Stimulated activated CD4-positive, alpha-beta T cell treated with anti-CD3 and anti-CD28 coated beads, Interleukin-12 subunit alpha, Interleukin-12 subunit beta, amount 100 ng/mL, for 4 hours (primary cell): ENCODE results near the gene CSNK1D.

Source experiments
- DNase-seq: peaks from one replicate; pipeline ENCODE4 v3.0.0-alpha.2; 2020

CSNK1D gene

DNA sequence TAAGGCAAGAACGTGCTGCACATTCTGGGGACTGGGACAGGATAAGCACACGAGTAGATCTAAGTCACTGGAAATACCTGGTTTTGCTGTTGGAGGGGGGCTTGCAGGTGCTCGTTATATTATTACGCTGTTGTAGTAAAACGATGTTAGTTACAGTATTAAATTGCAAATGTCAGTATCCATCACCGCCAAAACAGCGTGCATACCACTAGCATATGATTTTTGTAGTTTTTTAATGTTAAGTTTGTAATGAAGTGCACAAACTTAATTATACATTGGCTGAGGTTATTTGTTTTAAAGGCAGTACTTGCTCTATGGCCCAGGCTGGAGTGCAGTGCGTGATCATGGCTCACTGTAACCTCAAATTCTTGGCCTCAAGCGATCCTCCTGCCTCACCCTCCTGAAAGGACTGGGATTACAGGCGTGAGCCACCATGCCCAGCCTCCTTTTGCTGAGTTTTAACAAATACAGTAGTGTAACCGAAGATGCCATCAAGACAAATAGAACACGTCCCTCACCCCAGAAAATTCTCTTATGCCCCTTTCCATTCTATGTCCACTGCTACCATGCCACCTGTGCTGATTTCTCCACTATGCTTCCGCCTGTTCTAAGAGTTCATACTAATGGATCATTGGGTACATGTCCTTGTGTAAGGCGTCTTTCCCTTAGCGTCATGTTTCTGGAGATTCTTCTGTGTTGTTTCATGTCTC lies 20.7 kb upstream of the CSNK1D start:
- DNase-seq, result no peak

DNA sequence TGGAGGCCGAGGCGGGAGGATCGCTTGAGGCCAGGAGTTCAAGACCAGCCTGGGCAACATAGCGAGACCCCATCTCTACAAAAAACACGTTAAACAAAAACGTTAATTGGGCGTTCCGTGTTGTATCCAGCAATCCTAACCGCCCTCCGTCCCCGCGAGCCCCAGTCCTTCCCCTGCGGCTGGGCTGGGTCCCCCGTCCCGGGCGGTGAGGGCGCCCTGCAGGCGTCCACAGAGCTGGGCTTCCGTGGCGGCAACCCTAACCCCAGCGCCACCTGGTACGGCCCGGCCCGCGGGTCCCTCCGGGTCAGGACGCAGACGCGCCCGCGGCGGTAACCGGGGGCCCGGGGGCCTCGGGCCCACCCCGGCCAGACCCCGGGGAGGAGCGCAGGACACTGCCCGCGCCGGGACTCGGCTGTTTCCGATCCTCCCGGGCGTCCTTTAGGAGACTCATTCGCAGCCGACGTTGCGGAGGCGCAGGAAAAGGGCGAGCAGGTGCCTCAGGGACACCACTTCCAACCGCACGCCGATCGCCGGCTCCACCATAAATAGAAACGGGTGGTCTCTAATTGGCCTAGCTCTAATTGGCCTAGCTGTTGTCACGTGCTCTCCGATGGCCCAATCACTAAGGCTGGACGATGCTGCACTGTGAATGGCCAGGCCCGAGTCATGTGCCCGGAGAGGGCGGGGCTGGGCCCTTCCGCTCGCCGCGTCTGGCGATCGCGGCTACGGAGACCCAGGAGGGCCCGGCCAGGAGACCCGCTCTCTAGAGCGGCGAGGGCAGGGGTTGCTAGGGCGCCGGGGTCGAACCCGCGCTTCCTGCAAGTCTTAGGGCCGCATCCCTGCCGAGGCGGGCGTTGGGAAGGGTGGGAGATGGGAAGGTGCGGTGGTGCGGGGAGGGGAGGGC lies 19.0 kb upstream of the CSNK1D start:
- peak; percentile 86 for DNase-seq

DNA sequence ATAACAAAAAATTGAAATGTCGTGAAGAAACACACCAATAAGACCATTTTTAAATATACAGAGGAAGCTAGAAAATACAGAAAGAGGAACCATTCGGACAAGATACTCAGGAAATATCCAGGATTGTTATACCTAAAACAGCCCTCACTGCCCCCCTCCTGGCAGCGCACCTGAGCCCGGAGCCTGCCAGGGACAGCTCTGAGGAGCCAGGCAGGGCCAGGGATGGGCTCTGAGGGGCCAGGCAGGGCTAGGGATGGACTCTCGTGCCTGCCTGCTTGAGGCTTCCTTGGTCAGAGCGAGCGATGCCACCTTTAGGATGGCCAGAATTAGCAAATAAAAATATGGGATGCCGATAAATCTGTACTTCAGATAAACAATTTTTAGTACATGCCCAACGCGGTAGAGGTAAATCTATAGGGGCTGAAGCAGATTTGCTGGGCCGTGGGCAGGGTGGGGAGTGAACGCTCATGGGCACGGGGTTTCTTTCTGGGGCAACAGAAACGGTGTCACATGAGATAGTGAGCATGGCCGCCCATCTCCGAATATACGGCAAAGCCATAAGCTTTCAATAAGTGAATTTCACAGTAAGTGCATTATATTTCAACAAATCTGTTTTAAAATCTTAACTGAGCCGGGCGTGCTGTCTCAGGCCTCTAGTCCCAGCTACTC lies 18.2 kb upstream of the CSNK1D start:
- DNase-seq, result no peak

DNA sequence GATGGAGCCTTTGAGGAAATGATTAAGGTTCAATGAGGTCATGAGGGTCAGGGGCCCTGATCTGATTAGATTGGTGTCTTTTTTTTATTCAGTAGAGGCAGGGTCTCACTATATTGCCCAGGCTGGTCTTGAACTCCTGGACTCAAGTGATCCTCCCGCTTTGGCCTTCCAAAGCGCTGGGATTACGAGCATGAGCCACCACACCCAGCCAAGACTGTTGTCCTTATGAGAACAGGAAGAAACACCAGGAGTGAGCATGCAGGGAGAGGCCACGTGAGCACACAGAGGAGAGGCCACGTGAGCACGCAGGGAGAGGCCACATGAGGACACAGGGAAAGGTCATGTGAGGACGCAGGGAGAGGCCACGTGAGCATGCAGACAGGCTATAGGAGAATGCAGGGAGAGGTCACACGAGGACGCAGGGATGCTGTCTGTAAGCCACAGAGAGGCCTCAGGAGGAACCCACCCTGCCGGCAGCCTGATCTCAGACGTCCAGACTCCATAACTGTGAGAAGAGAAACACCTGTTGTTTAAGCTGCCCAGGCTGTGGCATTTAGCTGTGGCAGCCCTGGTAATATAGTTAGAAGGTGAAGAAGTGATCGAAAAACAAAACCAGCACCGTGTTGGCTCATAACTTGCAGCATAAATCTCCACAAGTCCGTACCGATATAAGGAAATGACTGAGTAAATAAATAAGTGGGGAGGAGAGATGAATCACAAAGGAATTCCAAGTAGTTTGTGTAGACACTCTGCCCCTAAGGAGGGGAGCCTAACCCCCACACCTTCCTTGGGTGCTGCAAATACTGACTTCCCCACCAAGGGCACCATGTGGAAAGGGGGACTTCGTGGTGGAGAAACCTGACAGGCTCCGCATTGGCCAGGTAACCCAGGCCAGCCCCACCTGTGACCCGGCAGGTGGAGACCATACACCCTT lies 14.6 kb upstream of the CSNK1D start:
- no peak for DNase-seq

DNA sequence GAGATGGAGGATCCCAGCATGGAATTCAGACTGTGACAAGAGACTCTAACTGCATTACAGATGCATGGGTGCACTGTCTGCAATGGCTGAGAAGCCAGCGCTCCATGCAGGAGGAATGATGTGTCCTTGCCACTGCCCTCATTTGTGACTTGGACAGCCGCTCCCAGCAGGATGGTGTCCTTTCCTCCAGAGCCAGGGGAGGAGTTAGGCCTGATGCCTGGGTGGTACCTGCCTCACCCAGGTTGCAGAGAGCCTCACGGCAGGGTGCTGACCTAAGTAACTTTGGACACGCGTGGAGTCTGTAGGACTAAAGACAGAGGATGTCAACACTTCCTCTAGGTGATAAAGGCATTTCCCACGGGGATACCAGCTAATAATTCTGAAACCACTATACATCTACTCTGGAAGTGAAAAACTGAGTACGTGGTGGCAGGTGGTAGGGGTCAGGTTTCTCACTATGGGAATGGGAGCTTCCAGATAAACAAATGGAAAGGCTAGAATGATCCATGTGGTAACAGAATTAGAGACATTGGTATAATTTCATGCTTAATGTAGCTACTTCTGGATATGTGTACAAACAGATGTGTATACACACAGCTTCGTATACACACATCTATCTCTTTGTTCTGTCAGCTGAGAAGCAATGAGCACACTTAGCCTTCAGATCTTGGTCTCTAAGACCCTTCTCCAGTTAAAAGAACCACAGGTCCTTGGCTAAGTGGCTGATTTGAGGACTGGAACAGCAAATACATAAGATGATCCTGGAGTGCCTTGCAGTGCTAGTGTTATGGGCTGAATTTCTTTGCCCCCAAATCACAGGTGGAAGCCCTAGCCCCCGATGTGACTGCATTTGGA lies 13.7 kb upstream of the CSNK1D start:
- no peak for DNase-seq

DNA sequence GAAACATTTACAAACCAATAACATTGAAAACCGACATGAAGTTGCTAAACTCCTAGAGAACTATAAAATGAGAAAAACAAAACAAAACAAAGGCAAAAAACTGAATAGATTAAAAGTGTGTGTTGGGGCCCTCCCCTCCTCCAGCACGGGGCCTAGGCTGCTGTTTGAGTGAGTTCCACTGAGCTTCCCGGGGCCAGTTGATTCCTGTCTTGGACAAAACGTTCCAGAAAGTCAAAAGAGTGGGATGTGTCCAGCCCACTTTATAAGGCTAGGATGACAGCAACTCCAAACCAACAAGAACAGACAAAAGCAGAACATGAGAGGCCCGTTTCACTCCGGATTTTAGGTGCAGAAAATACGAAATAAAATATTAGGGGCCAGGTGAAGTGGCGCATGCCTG lies 11.6 kb upstream of the CSNK1D start:
- DNase-seq, result no peak

DNA sequence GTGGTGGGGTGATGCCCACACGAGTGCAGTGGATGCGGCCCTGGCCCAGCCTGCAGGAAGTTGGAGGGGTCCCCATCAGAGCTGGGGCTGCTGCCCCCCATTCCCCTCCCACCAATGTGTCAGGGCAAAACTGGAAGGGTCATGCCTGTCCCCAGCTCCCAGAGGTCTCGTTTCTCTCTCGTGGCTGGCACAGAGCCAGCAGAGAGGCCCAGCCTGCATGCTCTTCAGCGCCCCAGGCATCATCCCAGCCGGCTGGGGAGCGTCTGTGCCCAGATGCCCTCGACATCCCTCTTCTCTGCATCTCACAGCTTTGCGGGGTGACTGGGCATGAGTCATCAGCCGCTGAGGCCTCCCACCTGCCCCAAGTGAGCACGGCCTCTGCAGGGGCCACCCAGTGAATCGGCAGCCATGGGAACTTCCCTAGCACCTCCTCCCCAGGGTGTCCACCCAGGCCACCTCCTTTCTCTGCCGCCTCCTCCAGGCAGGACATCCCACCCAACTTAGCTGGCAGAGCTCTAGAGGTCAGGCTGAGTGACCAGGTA lies 9.8 kb upstream of the CSNK1D start:
- DNase-seq, result peak; percentile 39

DNA sequence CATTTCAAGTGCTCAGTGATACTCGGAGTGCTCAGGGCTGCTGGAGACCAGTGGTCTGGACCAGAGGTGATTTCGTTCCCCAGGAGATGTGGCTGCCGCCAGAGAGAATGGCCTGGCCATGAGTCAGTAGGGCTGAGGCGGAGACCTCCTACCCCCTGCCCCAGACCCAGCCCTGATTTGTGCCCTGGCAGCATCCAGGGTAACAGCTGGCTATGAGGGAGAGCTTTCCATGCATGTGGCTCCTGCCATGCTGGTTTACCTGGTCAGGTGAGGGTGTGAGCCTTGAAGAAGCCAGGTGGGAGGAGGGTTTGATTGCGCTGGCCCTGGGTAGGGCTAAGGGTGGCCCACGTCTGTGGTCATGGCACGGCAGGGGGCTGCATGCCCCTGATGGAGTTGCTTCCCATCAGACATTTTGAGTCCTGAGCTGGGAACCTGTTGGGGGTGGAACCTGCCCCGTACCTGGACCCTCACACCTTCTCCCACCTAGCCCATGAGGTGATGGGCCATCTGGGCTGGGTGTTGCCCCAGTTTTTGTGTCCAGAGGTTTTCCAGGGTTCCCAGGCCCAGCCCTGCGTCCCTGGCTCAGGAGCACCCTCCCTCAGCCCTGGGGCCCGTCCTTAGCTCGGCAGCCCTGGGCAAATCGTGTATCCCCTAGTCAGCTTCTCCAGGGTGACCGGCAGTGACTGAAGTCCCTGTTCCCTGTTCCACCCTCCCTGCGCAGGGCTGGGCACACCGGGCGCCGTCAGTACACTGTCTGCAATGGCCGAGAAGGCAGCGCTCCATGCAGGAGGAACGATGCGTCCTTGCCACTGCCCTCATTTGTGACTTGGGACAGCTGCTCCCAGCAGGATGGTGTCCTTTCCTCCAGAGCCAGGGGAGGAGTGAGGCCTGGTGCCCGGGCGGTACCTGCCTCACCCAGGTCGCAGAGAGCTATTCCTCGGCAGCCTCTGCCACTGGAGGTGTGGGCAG lies 9.0 kb upstream of the CSNK1D start:
- DNase-seq, result no peak

DNA sequence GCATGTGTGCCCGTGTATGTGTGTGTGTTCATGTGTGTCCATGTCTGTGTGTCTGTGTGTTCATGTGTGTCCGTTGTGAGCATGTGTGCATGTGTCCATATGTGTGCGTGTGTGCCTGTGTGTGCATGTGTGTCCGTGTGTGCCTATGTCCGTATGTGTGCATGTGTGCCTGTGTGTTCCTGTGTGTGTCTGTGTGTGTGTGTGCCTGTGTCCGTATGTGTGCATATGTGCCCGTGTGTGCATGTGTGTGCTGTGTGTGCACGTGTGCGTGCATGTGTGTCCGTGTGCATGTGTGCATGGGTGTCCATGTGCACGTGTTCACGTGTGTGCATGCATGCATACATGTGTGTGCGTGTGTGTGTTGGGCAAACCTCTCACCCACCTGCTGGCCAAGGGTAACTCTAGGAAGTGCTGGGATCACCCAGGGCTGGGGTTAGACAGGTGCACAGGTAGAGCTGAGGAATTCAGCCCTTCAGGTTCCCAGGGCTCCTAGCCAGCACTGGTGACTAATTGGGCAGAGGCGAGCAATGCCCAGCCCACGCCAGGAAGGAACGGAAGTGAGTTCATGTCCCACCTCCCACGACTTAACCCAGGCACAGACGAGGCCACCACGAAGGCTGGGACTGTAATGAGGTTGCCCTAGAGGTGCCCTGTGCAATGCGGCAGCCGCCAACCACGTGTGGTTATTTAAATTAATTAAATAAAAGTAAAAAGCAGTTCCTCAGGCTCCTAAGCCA lies 8.2 kb upstream of the CSNK1D start:
- peak; percentile 49 for DNase-seq

DNA sequence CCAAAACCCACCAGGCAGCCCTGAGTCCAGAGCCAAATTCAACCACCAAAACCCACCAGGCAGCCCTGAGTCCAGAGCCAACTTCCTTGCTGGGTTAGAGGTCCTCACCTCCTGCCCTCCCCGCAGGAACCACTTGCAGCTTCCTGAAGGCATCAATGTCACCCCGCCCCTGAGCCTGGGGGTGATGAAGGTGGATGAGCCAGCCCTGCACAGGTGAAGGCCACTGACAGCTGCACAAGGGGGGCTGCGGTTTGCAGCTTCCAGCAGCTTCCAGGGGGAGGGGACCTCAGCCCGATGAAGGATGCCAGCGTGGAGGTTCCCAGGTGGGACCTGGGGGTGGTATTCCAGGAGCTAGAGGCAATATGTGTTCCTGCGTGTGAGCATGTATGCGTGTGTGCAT lies 7.6 kb upstream of the CSNK1D start:
- DNase-seq, result no peak

DNA sequence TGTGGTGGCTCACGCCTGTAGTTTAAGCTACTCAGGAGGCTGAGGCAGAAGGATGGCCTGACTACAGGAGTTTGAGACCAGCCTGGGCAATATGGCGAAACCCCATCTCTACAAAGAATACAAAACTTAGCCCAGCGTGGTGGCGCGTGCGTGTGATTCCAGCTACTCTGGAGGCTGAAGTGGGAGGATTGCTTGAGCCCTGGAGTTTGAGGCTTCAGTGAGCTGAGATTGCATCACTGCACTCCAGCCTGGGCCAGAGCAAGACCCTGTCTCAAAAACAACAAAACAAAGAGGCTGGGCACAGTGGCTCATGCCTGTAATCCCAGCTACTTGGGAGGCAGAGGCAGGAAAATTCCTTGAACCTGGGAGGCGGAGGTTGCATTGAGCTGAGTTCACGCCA lies 7.0 kb upstream of the CSNK1D start:
- DNase-seq, result no peak

DNA sequence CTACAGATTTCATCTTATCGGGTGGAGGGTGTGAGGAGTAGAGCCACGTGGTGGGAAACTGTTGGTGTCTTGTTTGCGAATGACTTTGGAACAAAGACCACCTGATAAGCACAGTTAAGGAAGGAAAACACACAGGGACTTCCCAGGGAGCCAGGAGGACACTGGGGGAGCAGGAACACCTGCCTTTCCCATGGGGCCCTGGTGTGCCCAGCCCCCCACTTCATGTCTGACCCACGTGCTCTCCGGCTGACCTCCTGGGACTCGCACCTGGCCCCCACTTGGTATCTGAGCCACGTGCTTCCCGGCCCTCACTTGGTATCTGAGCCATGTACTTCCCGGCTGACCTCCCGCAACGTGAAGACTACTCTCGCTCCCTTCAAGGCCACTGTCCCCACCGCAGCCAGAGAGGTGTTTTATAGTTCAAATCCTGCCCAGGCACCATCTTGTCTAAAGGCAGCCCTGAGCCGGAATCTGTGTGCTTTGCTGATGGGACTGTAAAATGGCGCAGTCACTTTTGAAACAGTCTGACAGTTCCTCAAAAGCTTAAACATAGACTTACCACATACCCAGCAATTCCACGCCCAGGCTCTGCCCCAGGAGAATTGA lies 5.4 kb upstream of the CSNK1D start:
- DNase-seq, result no peak

DNA sequence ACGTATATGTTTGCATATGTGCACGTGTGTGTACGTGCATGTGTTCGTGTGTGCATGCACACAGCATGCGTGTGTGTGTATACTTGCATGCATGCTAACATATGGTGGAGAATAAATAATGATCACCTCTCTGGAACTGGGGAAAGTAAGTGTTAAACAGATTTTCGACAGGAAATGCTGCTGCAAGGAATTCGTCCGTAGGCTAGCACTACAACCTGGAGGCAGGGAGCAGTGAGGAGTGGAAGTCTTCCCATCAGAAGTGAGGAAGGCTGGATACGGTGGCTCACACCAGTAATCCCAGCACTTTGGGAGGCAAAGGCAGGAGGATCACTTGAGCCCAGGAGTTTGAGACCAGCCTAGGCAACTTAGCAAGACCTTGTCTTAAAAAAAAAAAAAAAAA lies 4.8 kb upstream of the CSNK1D start:
- DNase-seq, result no peak

DNA sequence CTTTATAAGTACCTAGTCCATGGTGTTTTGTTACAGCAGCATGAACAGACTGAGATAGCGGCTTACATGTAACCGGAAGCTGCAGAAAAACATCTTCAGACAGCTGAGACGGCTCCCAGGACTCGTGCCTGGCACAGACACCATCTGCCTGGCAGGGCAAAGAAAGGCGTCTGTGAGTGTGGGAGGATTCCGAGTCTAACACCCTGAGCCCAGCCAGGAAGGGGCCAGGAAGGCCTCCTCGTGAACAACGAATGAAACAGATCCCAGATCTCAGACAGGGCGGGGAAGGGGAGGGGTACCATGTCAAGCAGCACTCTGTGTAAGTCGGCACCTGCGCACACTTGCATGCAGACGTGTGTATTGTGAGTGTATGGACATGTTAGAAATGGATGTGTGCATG lies 4.4 kb upstream of the CSNK1D start:
- DNase-seq, result no peak

DNA sequence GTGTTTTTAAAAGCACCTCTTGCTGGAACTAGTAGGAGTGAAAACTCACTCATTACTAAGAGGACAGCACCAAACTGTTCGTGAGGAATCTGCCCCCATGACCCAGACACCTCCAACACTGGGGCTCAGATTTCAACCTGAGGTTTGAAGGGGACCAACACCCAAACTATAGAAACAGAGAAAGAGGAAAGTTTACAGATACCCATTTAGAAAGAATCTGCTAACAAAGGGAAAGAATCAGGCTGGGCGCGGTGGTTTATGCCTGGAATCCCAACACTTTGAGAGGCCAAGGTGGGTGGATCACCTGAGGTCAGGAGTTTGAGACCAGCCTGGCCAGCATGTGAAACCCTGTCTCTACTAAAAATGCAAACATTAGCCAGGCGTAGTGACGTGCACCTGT lies 3.4 kb upstream of the CSNK1D start:
- no peak for DNase-seq

DNA sequence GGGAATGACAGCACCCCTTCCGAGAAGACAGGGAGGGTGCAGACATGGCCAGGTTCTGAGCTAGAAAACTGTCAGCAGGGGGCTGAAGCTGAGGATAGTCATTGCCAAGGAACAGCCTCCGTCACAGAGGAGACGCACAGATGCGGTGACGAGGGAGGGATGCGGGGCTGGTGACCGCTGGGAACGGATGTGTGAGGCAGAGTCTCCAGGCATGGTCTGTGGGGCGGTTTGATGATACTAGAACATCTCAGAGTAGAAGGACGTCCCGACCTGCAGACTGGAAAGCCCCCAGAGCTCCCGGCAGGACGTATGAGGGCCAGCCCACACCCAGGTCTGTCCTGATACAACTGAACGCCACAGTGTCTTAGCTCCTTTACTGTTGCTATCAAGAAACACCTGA lies 1.8 kb upstream of the CSNK1D start:
- no peak for DNase-seq

DNA sequence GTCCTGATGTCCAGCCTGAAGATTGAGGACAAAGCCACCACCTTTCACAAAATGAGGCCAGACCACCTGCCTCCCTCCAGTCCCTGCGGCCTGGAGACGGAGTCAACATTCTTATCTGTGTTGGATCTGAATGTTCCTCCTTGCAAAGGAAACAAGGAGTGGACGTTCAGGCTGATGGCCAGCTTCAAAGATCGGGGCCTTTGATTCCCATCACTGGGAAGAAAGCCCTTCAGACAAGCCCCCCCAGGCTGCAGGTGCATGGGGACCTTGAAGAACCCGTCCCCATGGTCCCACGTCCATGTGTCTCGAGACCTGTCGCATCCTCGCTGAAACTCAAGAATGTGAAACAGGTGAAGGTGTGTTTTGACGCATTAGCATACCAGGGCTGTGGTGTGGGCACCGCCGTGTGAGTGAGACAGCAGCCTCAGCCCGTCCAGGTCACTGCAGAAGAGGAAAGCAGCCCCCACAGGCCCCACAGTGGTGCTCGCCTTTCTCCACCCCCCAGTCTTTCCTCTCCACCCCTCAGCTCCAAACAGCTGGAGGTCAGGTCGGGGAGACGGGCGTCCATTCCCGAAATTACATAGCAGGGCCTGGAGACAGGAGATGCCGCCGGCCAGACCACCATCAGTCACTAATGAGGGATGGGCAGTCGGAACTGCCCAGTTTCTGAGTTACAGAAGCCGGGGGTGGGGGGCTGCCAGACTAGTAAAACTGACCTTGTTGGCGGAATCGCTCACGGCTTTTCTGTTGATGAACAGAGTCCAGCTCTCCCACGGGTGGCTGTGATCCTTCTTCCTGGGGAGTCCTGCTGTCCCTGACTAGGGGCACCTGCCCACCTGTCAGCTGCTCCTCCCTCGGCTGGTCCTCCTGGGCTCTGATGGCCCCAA lies 877 bp upstream of the CSNK1D start:
- DNase-seq, result no peak
